ENCODE data around the gene MAN1C1. TPM values are rescaled to one million over a fixed set of nuclear protein-coding genes. Genes with fewer than 3 reads are reported as not detected.
A peak's percentile ranks its signal among the peaks of the same experiment; 100 is the strongest.

MAN1C1 gene
- total RNA-seq, 1 donor from 2014 or later = 6.8 TPM

DNA sequence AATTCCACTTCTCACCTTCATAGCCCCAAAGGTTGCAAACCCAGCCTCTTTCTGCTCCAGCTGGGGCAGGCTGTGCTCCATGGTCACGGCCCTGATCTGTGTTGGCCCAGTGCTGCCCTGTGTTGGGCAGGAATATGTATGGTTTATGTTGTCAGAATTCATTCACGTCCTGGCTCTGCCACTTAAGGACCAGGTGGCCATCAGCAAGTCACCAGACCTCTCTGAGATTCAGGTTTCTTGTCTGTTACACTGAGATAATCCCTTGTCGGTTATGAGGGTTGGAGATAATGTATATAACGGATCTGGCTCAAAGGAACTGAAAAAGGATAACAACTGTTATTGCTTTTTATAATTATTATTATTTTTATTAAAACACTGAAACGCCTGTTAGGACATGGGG, 144.3 kb downstream of the MAN1C1 start:
- Mint-ChIP-seq H3K27ac (peak overlapping the region; percentile 63), H3K36me3 (no peaks in the 10 kb centered on the region), H3K4me1 (peaks cover 41% of the 10 kb centered on the region), H3K9me3 (no peaks in the 10 kb centered on the region), H3K4me3 (no peak overlapping the region), H3K27me3 (ENCODE audit: insufficient read depth, low read depth) (peaks cover 9% of the 10 kb centered on the region)
- Histone ChIP-seq H3K4me2 (no peak overlapping the region), H3K9me3 (ENCODE audit: low read depth) (no peaks in the 10 kb centered on the region), H4K20me1 (ENCODE audit: low read depth) (no peaks in the 10 kb centered on the region), H3K79me2 (ENCODE audit: low read depth) (no peaks in the 10 kb centered on the region), H3K4me1 (peaks cover 23% of the 10 kb centered on the region), H2AFZ (replicated peaks) (no peak overlapping the region), H3K27me3 (no peaks in the 10 kb centered on the region), H3K4me3 (no peak overlapping the region), H3K9ac (no peak overlapping the region), H3K36me3 (no peaks in the 10 kb centered on the region), H3F3A (ENCODE audit: low read depth) (no peaks in the 10 kb centered on the region), H3K27ac (no peak overlapping the region)
- DNase-seq (ENCODE audit: low spot score) = no peak
- no peak for TF ChIP-seq EZH2phosphoT487 (IDR thresholded peaks at IDR 0.05)
- TF ChIP-seq CTCF (IDR thresholded peaks at IDR 0.05) = no peak
- TF ChIP-seq EZH2 (IDR thresholded peaks at IDR 0.05) = no peak

GRCh38 chr1:25763493-25763892, 146.9 kb downstream of the MAN1C1 start:
- Mint-ChIP-seq H3K4me3 (no peak overlapping the region), H3K27me3 (ENCODE audit: insufficient read depth, low read depth) (peaks cover 6% of the 10 kb centered on the region), H3K36me3 (no peaks in the 10 kb centered on the region), H3K9me3 (no peaks in the 10 kb centered on the region), H3K27ac (no peak overlapping the region), H3K4me1 (peaks cover 24% of the 10 kb centered on the region)
- DNase-seq (ENCODE audit: low spot score) = no peak
- Histone ChIP-seq H2AFZ (replicated peaks) (no peak overlapping the region), H3K4me1 (peaks cover 10% of the 10 kb centered on the region), H3K9me3 (ENCODE audit: low read depth) (no peaks in the 10 kb centered on the region), H3K27me3 (no peaks in the 10 kb centered on the region), H3K79me2 (ENCODE audit: low read depth) (no peaks in the 10 kb centered on the region), H3K36me3 (no peaks in the 10 kb centered on the region), H3K9ac (no peak overlapping the region), H3K27ac (no peak overlapping the region), H3K4me2 (no peak overlapping the region), H4K20me1 (ENCODE audit: low read depth) (no peaks in the 10 kb centered on the region), H3F3A (ENCODE audit: low read depth) (no peaks in the 10 kb centered on the region), H3K4me3 (no peak overlapping the region)
- TF ChIP-seq EZH2phosphoT487 (IDR thresholded peaks at IDR 0.05) (no peak), CTCF (IDR thresholded peaks at IDR 0.05) (no peak), EZH2 (IDR thresholded peaks at IDR 0.05) (no peak)

DNA sequence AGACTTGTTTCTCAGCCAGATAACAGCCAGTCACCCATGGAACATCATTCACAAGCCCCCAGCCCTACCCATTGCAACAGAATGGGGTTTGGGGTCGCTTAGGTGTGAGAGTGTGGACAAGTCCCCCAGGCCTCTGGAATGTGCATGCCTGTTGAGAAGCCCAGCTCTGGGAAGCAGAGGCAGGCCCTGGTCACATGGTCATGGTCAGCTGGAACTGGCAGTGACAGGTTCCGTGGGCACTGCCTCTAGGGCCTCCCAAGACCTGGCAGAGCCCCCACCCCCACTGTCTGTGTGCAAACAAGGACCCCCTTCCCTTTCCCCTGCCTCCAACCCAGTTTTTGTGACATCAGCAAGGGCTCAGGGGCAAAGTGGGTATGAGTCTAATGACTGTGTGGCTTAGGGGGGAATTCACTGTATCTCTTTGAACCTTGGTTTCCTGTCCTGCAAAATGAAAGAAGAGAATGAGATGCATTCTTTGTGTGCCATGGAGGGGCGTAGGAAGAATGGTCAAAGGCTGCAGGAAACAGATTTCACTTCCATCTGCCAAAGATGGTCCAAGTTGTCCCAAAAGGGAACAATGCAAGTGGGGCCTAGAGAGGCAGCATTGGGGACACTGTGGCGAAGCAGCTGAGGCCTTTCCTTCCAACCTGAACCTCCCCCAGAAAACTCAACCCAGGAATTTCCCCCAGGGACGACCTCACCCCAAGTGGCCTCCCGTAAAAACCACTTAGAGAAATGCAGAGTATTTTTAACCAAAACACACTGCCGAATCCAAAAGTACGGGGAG, 148.7 kb downstream of the MAN1C1 start:
- Histone ChIP-seq H3K27ac (peak overlapping the region; percentile 74), H3K79me2 (ENCODE audit: low read depth) (no peaks in the 10 kb centered on the region), H3K9ac (no peak overlapping the region), H3K4me1 (peaks cover 12% of the 10 kb centered on the region), H2AFZ (replicated peaks) (no peak overlapping the region), H3K36me3 (no peaks in the 10 kb centered on the region), H3K4me3 (no peak overlapping the region), H3K4me2 (no peak overlapping the region), H3F3A (ENCODE audit: low read depth) (no peaks in the 10 kb centered on the region), H3K27me3 (no peaks in the 10 kb centered on the region), H4K20me1 (ENCODE audit: low read depth) (no peaks in the 10 kb centered on the region), H3K9me3 (ENCODE audit: low read depth) (no peaks in the 10 kb centered on the region)
- H3K36me3 Mint-ChIP-seq = no peaks in the 10 kb centered on the region
- TF ChIP-seq CTCF (IDR thresholded peaks at IDR 0.05) = no peak
- TF ChIP-seq EZH2phosphoT487 (IDR thresholded peaks at IDR 0.05) = no peak
- TF ChIP-seq EZH2 (IDR thresholded peaks at IDR 0.05) = no peak
- H3K27ac Mint-ChIP-seq = peak overlapping the region; percentile 8
- no peak overlapping the region for H3K4me3 Mint-ChIP-seq
- H3K4me1 Mint-ChIP-seq = peaks cover 19% of the 10 kb centered on the region
- no peak for DNase-seq (ENCODE audit: low spot score)
- H3K27me3 Mint-ChIP-seq (ENCODE audit: insufficient read depth, low read depth) = peaks cover 3% of the 10 kb centered on the region
- no peaks in the 10 kb centered on the region for H3K9me3 Mint-ChIP-seq

Data from neural progenitor cell (in vitro differentiated cells).